HUES64 (cell line): Measurements from ENCODE around the gene PPP1R7.

Experiments used
- H3K27ac ChIP-seq: 2 replicates; pipeline ENCODE4 v1.7.0; 2013; ENCODE audit warnings: low read depth, low read length, inconsistent platforms
- H3K27me3 ChIP-seq: 2 replicates; pipeline ENCODE4 v1.6.1; 2013; ENCODE audit warnings: mild to moderate bottlenecking, low read length; ENCODE audit not compliant: insufficient read depth
- H3K36me3 ChIP-seq: 2 replicates; pipeline ENCODE4 v1.6.1; 2013; ENCODE audit warnings: mild to moderate bottlenecking, low read length; ENCODE audit not compliant: insufficient read depth
- H3K4me1 ChIP-seq: 2 replicates; pipeline ENCODE4 v1.6.1; 2013; ENCODE audit warnings: mild to moderate bottlenecking, low read length, moderate library complexity; ENCODE audit not compliant: insufficient read depth
- H3K4me3 ChIP-seq: 2 replicates; pipeline ENCODE4 v1.5.1; 2013; ENCODE audit warnings: mild to moderate bottlenecking, low read length, moderate library complexity
- H3K9ac ChIP-seq: 2 replicates; pipeline ENCODE4 v1.6.1; 2013; ENCODE audit warnings: mild to moderate bottlenecking, low read depth, low read length
- H3K9me3 ChIP-seq: 2 replicates; pipeline ENCODE4 v1.6.1; 2013; ENCODE audit warnings: low read depth, low read length; ENCODE audit not compliant: insufficient read depth
- WGBS: fragments of 150-250, 120-280 bp; methylation state at CpG from one replicate; pipeline ENCODE4 v1.1.7; 2013; ENCODE audit warnings: missing lambda C conversion rate; 5-methylcytosine and 5-hydroxymethylcytosine counted together

PPP1R7 gene

GRCh38 chr2:241122376-241123002, 27.8 kb upstream of the PPP1R7 start:
- Histone ChIP-seq H3K27me3 (no peaks in the 10 kb centered on the region), H3K9ac (no peak overlapping the region), H3K36me3 (peaks cover 54% of the 10 kb centered on the region), H3K4me3 (no peak overlapping the region), H3K27ac (no peak overlapping the region), H3K4me1 (no peaks in the 10 kb centered on the region), H3K9me3 (no peaks in the 10 kb centered on the region)
- 91% methylated on average over 19 of the region's 19 CpGs for WGBS

DNA sequence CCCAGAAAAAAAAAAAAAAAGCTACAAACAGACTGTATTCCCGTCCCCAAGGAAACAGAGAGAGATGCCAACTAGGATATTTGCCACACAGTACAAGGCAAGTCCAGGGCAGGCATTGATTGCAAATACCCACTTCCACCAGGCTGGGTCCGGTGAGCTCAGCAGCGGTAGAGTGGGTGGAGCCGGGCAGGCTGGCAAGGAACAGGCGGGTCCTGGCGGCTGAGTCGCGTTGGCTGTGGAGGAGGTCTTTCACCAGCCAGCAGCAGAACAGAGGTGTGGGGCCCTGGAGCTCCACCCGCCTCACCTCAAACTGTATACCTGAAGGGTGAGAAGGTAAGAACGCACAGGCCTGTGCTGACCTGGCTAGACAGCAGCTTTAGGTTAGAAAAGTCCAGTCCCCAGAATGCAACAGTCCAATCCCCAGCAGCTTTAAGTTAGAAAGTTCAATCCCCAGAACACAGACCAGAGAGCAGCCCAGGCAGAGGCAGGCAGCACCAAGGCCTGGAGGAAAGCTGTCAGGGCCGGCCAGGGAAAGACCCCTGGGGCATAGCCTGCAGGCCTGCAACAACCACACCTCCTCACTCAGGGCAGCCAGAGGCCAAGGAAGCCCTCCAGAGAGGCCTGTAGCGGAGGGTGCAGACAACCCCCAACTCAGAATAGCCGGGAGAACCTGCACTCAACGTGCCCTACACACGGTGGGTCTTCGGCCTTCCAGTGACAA, 26.3 kb upstream of the PPP1R7 start:
- Histone ChIP-seq H3K4me3 (no peak overlapping the region), H3K36me3 (peaks cover 50% of the 10 kb centered on the region), H3K27ac (no peak overlapping the region), H3K9me3 (no peaks in the 10 kb centered on the region), H3K9ac (no peak overlapping the region), H3K4me1 (no peaks in the 10 kb centered on the region), H3K27me3 (no peaks in the 10 kb centered on the region)
- WGBS: 95% methylated on average over 16 of the region's 16 CpGs

DNA sequence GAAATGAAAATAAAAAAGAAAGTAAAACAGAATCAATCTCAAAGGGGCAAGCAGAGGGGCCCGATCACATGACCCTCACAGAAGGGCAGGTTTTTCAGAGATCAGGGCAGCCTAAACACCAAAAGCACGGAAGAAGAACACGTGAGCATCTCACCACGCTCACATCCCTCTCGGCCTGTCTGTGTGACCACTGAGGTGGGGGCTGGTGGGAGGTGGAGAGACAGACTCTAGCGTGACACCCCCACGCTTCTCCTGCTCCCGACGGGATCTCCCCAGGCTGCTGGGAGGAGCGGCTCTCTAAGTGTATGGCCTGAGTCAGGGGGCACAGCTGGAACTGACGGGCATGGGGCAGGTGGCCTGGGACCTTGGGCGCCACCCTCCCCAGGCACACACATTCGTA, 24.6 kb upstream of the PPP1R7 start:
- H3K27me3 ChIP-seq: no peaks in the 10 kb centered on the region
- peaks cover 55% of the 10 kb centered on the region for H3K36me3 ChIP-seq
- H3K4me3 ChIP-seq: no peak overlapping the region
- no peaks in the 10 kb centered on the region for H3K4me1 ChIP-seq
- H3K27ac ChIP-seq: no peak overlapping the region
- 97% methylated on average over 13 of the region's 13 CpGs for WGBS
- no peaks in the 10 kb centered on the region for H3K9me3 ChIP-seq
- H3K9ac ChIP-seq: no peak overlapping the region

- H3K27me3 ChIP-seq: no peaks in the 10 kb centered on the region
- no peak overlapping the region for H3K4me3 ChIP-seq
- H3K27ac ChIP-seq: no peak overlapping the region
- H3K9ac ChIP-seq: no peak overlapping the region
- peaks cover 52% of the 10 kb centered on the region for H3K36me3 ChIP-seq
- no peaks in the 10 kb centered on the region for H3K4me1 ChIP-seq
- no peaks in the 10 kb centered on the region for H3K9me3 ChIP-seq
- 95% methylated on average over 21 of the region's 21 CpGs for WGBS
Measured at GRCh38 chr2:241126201-241126611, 24.1 kb upstream of the PPP1R7 start.

GRCh38 chr2:241126771-241127202, 23.5 kb upstream of the PPP1R7 start:
- Histone ChIP-seq H3K36me3 (peaks cover 49% of the 10 kb centered on the region), H3K9ac (no peak overlapping the region), H3K9me3 (no peaks in the 10 kb centered on the region), H3K27ac (no peak overlapping the region), H3K4me3 (no peak overlapping the region), H3K27me3 (no peaks in the 10 kb centered on the region), H3K4me1 (no peaks in the 10 kb centered on the region)
- WGBS: 95% methylated on average over 18 of the region's 18 CpGs

- Histone ChIP-seq H3K27ac (no peak overlapping the region), H3K9me3 (no peaks in the 10 kb centered on the region), H3K4me3 (no peak overlapping the region), H3K36me3 (peaks cover 49% of the 10 kb centered on the region), H3K9ac (no peak overlapping the region), H3K27me3 (no peaks in the 10 kb centered on the region), H3K4me1 (no peaks in the 10 kb centered on the region)
- 96% methylated on average over 8 of the region's 8 CpGs for WGBS
Measured at GRCh38 chr2:241128266-241128665, 22.0 kb upstream of the PPP1R7 start.

- WGBS: 93% methylated on average over 12 of the region's 12 CpGs
- Histone ChIP-seq H3K27ac (no peak overlapping the region), H3K36me3 (peaks cover 44% of the 10 kb centered on the region)
Measured at GRCh38 chr2:241129086-241129871, 21.0 kb upstream of the PPP1R7 start.

GRCh38 chr2:241130316-241130715, 20.0 kb upstream of the PPP1R7 start:
- H3K9me3 ChIP-seq: no peaks in the 10 kb centered on the region
- H3K4me1 ChIP-seq: no peaks in the 10 kb centered on the region
- peaks cover 50% of the 10 kb centered on the region for H3K36me3 ChIP-seq
- 95% methylated on average over 16 of the region's 16 CpGs for WGBS
- no peak overlapping the region for H3K4me3 ChIP-seq
- H3K9ac ChIP-seq: no peak overlapping the region
- H3K27me3 ChIP-seq: no peaks in the 10 kb centered on the region
- no peak overlapping the region for H3K27ac ChIP-seq

More at GRCh38 chr2:241129086-241129871, 21.0 kb upstream of the PPP1R7 start:
- Histone ChIP-seq H3K27me3 (no peaks in the 10 kb centered on the region), H3K4me3 (no peak overlapping the region), H3K4me1 (no peaks in the 10 kb centered on the region), H3K9ac (no peak overlapping the region), H3K9me3 (no peaks in the 10 kb centered on the region)

GRCh38 chr2:241131531-241131930, 18.7 kb upstream of the PPP1R7 start:
- peaks cover 53% of the 10 kb centered on the region for H3K36me3 ChIP-seq

GRCh38 chr2:241132538-241133435, 17.5 kb upstream of the PPP1R7 start:
- no peaks in the 10 kb centered on the region for H3K4me1 ChIP-seq
- no peak overlapping the region for H3K9ac ChIP-seq
- peaks cover 60% of the 10 kb centered on the region for H3K36me3 ChIP-seq
- H3K27me3 ChIP-seq: no peaks in the 10 kb centered on the region
- no peak overlapping the region for H3K27ac ChIP-seq
- no peaks in the 10 kb centered on the region for H3K9me3 ChIP-seq
- 94% methylated on average over 14 of the region's 14 CpGs for WGBS
- H3K4me3 ChIP-seq: no peak overlapping the region

More at GRCh38 chr2:241131531-241131930, 18.7 kb upstream of the PPP1R7 start:
- WGBS: 95% methylated on average over 7 of the region's 7 CpGs
- no peaks in the 10 kb centered on the region for H3K9me3 ChIP-seq
- H3K4me3 ChIP-seq: no peak overlapping the region
- no peak overlapping the region for H3K27ac ChIP-seq
- no peaks in the 10 kb centered on the region for H3K4me1 ChIP-seq
- H3K27me3 ChIP-seq: no peaks in the 10 kb centered on the region
- no peak overlapping the region for H3K9ac ChIP-seq
